ENCODE measurements around the gene UQCRC1.
A peak's percentile ranks its signal among the peaks of the same experiment; 100 is the strongest.

Gene UQCRC1

GRCh38 chr3:48633256-48633655 is 23.8 kb upstream of the UQCRC1 start:
- no peak for DNase-seq

GRCh38 chr3:48631516-48632448 is 22.3 kb upstream of the UQCRC1 start:
- no peak for DNase-seq

GRCh38 chr3:48630833-48631232 is 21.4 kb upstream of the UQCRC1 start:
- DNase-seq = no peak

GRCh38 chr3:48630407-48630806 is 21.0 kb upstream of the UQCRC1 start:
- no peak for DNase-seq

GRCh38 chr3:48629894-48630293 is 20.4 kb upstream of the UQCRC1 start:
- no peak for DNase-seq

- no peak for DNase-seq
Measured at GRCh38 chr3:48628277-48629017, 19.0 kb upstream of the UQCRC1 start.

- no peak for DNase-seq
Measured at GRCh38 chr3:48625600-48625999, 16.2 kb upstream of the UQCRC1 start.

- DNase-seq = no peak
Measured at GRCh38 chr3:48624767-48625166, 15.3 kb upstream of the UQCRC1 start.

- DNase-seq = peak; percentile 81
Measured at GRCh38 chr3:48623851-48624547, 14.6 kb upstream of the UQCRC1 start.

- DNase-seq = no peak
Measured at GRCh38 chr3:48621461-48621869, 12.0 kb upstream of the UQCRC1 start, which contains the start of gene TMEM89. TMEM89 (minus strand) TSS chr3:48621769; CDS start chr3:48621756, 13 bp downstream.

- DNase-seq = no peak
Measured at GRCh38 chr3:48619541-48620524, 10.4 kb upstream of the UQCRC1 start.

- DNase-seq = no peak
Measured at GRCh38 chr3:48617559-48617958, 8.1 kb upstream of the UQCRC1 start.

GRCh38 chr3:48614044-48614443 is 4.6 kb upstream of the UQCRC1 start:
- no peak for DNase-seq

GRCh38 chr3:48612309-48612708 is 2.9 kb upstream of the UQCRC1 start:
- DNase-seq = no peak

GRCh38 chr3:48607519-48607918 is 1.9 kb downstream of the UQCRC1 start:
- no peak for DNase-seq

GRCh38 chr3:48601622-48601994 is 7.8 kb downstream of the UQCRC1 start:
- no peak for DNase-seq

- no peak for DNase-seq
Measured at GRCh38 chr3:48600711-48601621, 8.5 kb downstream of the UQCRC1 start.

- no peak for DNase-seq
Measured at GRCh38 chr3:48599509-48600285, 9.7 kb downstream of the UQCRC1 start.

GRCh38 chr3:48599077-48599501 is 10.4 kb downstream of the UQCRC1 start:
- DNase-seq = no peak
